ENCODE measurements around the gene SOHLH2.

Gene SOHLH2

DNA sequence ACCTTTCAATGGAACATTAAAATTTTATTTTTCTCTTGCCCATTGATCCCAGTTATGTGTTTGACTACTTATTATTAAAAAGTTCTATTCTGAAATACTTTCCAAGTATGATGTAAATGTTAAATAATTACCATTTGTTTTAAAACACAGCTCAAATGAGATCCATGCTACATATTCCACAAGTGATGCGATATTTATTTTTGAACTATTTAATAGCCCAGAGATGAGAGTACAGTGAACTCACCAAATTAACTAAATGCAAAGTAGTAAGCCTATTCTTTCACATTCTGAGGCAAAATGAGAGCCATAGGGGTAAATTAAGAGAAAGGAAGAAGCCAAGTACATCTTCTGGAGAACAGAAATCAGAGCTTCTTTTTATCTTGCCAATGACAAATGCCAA is 82.0 kb downstream of the SOHLH2 start:
- in situ Hi-C loops (cut with HindIII; ENCODE audit: low sequenced_read_pairs), result no loop called here

DNA sequence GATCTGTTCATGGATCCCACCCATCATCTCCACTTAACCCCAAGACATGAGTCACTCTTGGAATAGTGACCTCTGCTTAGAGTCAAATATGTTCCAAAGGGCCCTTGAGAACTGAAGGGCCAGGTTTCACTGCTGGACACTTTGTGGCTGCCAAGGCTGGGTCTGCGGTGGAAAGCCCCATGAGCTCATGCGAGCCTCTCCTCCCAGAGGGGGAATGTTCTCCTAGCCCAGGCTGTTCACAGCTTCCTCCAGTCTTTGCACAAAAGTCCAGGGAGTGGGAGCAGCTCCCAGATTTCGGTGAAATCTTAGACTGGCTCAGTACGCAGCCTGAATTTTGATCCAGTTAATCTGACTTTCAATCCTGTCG is 82.4 kb downstream of the SOHLH2 start:
- in situ Hi-C loops (cut with HindIII; ENCODE audit: low sequenced_read_pairs), result no loop called here

DNA sequence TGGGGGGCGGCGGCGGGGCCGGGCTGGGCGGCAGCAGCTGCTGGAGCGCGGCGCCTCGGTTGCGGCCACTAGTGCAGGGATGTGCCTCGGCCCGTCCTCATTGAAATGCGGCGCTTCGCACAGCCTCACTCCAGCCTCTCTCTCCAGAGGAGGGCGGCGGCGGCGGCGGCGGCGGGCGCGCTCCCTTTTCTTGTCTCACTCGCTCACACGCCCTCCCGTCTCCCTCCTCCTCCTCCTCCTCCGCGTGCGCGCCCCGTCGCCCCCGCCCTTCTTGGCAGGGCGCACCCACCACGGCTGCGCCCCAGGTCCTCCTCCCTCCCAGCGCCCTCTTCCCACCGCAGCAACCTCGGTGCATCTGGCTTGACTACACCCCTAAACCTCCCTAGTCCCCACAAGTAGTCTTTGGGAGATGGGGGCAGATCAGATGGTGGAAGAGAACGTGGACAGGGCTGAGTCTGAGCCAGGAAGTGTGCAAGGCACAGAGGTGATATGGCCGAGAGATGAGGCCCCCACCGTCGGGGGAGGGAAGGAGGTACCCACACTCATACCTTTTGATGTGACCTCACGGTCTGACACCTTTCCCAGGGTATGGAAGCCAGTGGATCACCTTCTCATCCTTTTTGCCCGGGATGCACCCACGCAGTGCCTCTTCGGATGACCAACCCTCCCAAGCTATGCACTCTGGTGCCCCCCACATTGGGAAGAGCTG is 83.0 kb downstream of the SOHLH2 start, which contains the start of gene DCLK1:
Gene DCLK1, minus strand, starts transcription at position 161 of the 709 bp plus-strand sequence.
- in situ Hi-C loops (cut with HindIII; ENCODE audit: low sequenced_read_pairs), result no loop called here

GRCh38 chr13:36130552-36131221 is 83.7 kb downstream of the SOHLH2 start:
- in situ Hi-C loops (cut with HindIII; ENCODE audit: low sequenced_read_pairs), result no loop called here

DNA sequence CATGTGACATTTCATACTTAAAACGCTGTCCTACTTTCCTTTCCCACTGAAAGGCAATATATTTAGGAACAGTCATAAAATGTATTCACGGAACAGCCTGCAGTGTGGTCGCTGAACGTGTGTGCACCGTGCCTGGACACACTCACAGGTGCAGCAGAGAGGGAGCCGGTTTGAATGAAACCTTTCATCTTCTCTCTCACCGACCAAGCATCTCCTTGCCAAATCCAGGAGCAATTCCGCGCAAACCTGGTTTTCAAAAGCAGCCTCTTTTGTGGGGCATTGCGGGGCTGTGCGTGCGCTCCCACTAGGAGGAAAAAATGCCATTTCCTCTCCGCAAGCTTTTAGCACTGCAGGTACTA is 84.2 kb downstream of the SOHLH2 start:
- in situ Hi-C loops (cut with HindIII; ENCODE audit: low sequenced_read_pairs), result no loop called here

DNA sequence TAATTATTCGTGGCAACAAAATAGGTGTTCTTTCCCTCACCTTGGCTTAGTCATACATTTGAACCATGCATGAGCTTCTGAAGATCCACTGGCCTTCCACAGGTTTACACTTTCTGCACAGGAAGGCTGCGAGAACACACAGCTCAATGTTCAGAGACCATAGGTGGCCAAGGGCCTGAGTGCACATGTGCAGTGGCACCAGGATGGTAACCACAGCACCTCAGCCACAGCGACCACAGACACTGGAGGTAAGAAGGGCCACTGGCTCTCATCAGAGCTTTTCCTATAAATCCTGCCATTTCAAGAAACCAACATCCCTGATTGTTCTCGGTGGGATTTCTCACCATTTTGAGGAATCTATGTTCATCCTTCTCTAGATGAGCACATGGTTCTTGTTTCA is 84.8 kb downstream of the SOHLH2 start:
- in situ Hi-C loops (cut with HindIII; ENCODE audit: low sequenced_read_pairs), result no loop called here

GRCh38 chr13:36126491-36126890 is 87.9 kb downstream of the SOHLH2 start:
- in situ Hi-C loops (cut with HindIII; ENCODE audit: low sequenced_read_pairs), result no loop called here

- in situ Hi-C loops (cut with HindIII; ENCODE audit: low sequenced_read_pairs), result no loop called here
Measured at GRCh38 chr13:36125841-36126240, 88.5 kb downstream of the SOHLH2 start.

DNA sequence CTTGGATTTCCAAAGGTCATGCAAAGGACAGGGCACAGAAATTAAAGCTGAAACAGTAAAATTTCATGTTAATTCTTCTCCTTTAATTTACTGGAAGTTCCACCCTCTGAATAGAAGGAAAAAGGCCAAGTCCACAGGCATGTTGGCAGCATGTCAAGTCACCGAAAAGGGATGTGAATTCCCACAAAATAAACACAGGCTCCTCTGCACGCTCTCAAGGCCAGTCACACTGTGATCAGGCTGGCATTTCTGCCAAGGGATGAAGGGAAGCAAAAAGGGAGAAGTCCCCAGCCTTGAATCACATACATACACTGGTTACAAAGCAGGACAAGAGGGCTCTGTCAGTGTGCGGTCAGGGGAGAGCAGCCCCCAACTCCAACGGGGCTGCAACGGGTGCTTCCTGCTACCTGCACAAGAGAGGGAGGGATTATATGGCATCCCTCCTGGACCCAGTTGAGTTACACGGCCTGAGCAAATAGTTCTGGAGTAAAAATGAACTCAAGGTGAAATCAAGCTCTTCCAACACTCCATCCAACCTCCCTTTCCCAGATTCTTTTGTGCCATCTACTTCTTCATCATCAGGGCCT is 90.0 kb downstream of the SOHLH2 start:
- in situ Hi-C loops (cut with HindIII; ENCODE audit: low sequenced_read_pairs), result no loop called here

Data from DLD1 (cell line).